GM12878 (cell line): ENCODE data around the gene CLPSL1. TPM values are rescaled to one million over a fixed set of nuclear protein-coding genes. Genes with fewer than 3 reads are reported as not detected.

Source experiments
- ASH2L ChIP-seq: fragments of 300-600, 200-600 bp; sonication (generic); IDR thresholded peaks from 2 replicates; pipeline ENCODE4 v1.6.1; 2017; ENCODE audit warnings: low read depth, mild to moderate bottlenecking, borderline replicate concordance
- ATF3 ChIP-seq: IDR thresholded peaks from 2 replicates; pipeline ENCODE4 v1.6.1; 2011; ENCODE audit warnings: low read depth, mild to moderate bottlenecking, low read length, moderate library complexity, borderline replicate concordance; ENCODE audit errors: extremely low read depth
- BCL11A ChIP-seq: IDR thresholded peaks from 2 replicates; pipeline ENCODE4 v1.6.1; 2011; ENCODE audit warnings: low read depth, low read length
- BRCA1 ChIP-seq: IDR thresholded peaks from 2 replicates; pipeline ENCODE4 v1.6.1; 2011; ENCODE audit warnings: low read depth, low read length, improper control_type of control experiment
- FOS ChIP-seq: IDR thresholded peaks from 3 replicates; pipeline ENCODE4 v1.6.1; 2011; ENCODE audit warnings: borderline replicate concordance; ENCODE audit not compliant: insufficient read length; ENCODE audit errors: extremely low read depth
- HDGF ChIP-seq: fragments of 450-650 bp; IDR thresholded peaks from 2 replicates; pipeline ENCODE4 v1.6.1; 2016; ENCODE audit warnings: antibody characterized with exemption
- IKZF1 ChIP-seq: fragments of 450-650 bp; conservative IDR thresholded peaks from 2 replicates; pipeline ENCODE4 v1.6.1; 2017; ENCODE audit warnings: antibody characterized with exemption, mild to moderate bottlenecking
- IRF5 ChIP-seq: fragments of 450-650 bp; IDR thresholded peaks from 2 replicates; pipeline ENCODE4 v1.6.1; 2017; ENCODE audit warnings: borderline replicate concordance
- KAT2A ChIP-seq: conservative IDR thresholded peaks from 2 replicates; pipeline ENCODE4 v1.6.1; 2011; ENCODE audit warnings: low read depth, low read length; ENCODE audit not compliant: control insufficient read depth
- MLLT1 ChIP-seq: fragments of 450-650 bp; IDR thresholded peaks from 2 replicates; pipeline ENCODE4 v1.6.1; 2016; ENCODE audit warnings: mild to moderate bottlenecking
- MYB ChIP-seq: fragments of 150-350 bp; IDR thresholded peaks from 2 replicates; pipeline ENCODE4 v1.6.1; 2014; ENCODE audit warnings: mild to moderate bottlenecking, low read depth, low read length, borderline replicate concordance
- NR2C1 ChIP-seq: fragments of 450-650 bp; IDR thresholded peaks from 2 replicates; pipeline ENCODE4 v1.6.1; 2017; ENCODE audit warnings: antibody characterized with exemption, mild to moderate bottlenecking, moderate library complexity
- POLR2AphosphoS5 ChIP-seq: IDR thresholded peaks from 2 replicates; pipeline ENCODE4 v1.6.1; 2011; ENCODE audit warnings: mild to moderate bottlenecking, low read length, inconsistent platforms
- SIN3A ChIP-seq: IDR thresholded peaks from 2 replicates; pipeline ENCODE4 v1.6.1; 2012; ENCODE audit warnings: low read depth, low read length, improper control_type of control experiment
- SMAD5 ChIP-seq: IDR thresholded peaks from 2 replicates; pipeline ENCODE4 v1.6.1; 2016; ENCODE audit warnings: antibody characterized with exemption, low read depth
- SMARCA5 ChIP-seq: fragments of 450-650 bp; IDR thresholded peaks from 2 replicates; pipeline ENCODE4 v1.6.1; 2017; ENCODE audit warnings: mild to moderate bottlenecking
- SPI1 ChIP-seq: IDR thresholded peaks from 2 replicates; pipeline ENCODE4 v1.6.1; 2011; ENCODE audit warnings: low read depth, mild to moderate bottlenecking, low read length, moderate library complexity, borderline replicate concordance; ENCODE audit not compliant: insufficient read depth
- STAT3 ChIP-seq: IDR thresholded peaks from 2 replicates; pipeline ENCODE4 v1.6.1; 2011; ENCODE audit warnings: low read depth, low read length, improper control_type of control experiment
- TBL1XR1 ChIP-seq: IDR thresholded peaks from 2 replicates; pipeline ENCODE4 v1.6.1; 2012; ENCODE audit warnings: low read depth, low read length, improper control_type of control experiment
- YY1 ChIP-seq: IDR thresholded peaks from 2 replicates; pipeline ENCODE4 v1.6.1; 2011; ENCODE audit warnings: low read depth, mild to moderate bottlenecking, low read length
- ZBTB11 ChIP-seq: fragments of 450-650 bp; formaldehyde crosslinking; IDR thresholded peaks from 2 replicates; pipeline ENCODE4 v1.5.0; 2022; ENCODE audit warnings: mild to moderate bottlenecking, missing genetic modification characterization
- ZNF217 ChIP-seq: fragments of 450-650 bp; IDR thresholded peaks from 2 replicates; pipeline ENCODE4 v1.6.1; 2017; ENCODE audit warnings: antibody characterized with exemption, mild to moderate bottlenecking
- ZSCAN29 ChIP-seq: fragments of 450-650 bp; IDR thresholded peaks from 2 replicates; pipeline ENCODE4 v1.6.1; 2017; ENCODE audit warnings: mild to moderate bottlenecking, moderate library complexity
- polyA plus RNA-seq, 11 experiments: library from polyadenylated mRNA; depleted of rRNA in 4 of 11; unstranded in 6 of 11; stranded (reverse) in 5 of 11; fragments of >200 nt; fragmentation: Nextera tagmentation in 4 of 11; fragmentation: Illumina TruSeq in 1 of 11; extraction: Ambion mirVana in 4 of 11; extraction: Trizol in 1 of 11; gene quantifications; 1 replicate in 1 of 11; 2 replicates in 10 of 11; pipeline versions ENCODE4 v1.2.1 to v1.2.3, GENCODE V29; 2011 to 2016; ENCODE audit warnings: inconsistent platforms in 2 of 11, missing spikeins in 2 of 11, low read depth in 1 of 11
- total RNA-seq, 4 experiments: library from RNA; depleted of rRNA in 3 of 4; stranded (reverse); fragments of >200 nt in 3 of 4; fragmentation: Illumina TruSeq in 1 of 4; extraction: Trizol in 1 of 4; gene quantifications; 2 replicates each; pipeline versions ENCODE4 v1.2.1 to v1.2.3, GENCODE V29; 2013 to 2021
- TF ChIP-seq, protein P1 (sequence below): IDR thresholded peaks from 2 replicates; pipeline ENCODE4 v1.6.1; 2011; ENCODE audit warnings: borderline replicate concordance, low read depth, mild to moderate bottlenecking, moderate library complexity, mixed read lengths, low read length; ENCODE audit not compliant: insufficient read depth; ENCODE audit errors: extremely low read length

CLPSL1 gene
- total and polyA plus RNA-seq, 10 of the 15 experiments (the other 5 are each of a cell fraction or from before 2014, with no cell fraction given) = not detected

DNA sequence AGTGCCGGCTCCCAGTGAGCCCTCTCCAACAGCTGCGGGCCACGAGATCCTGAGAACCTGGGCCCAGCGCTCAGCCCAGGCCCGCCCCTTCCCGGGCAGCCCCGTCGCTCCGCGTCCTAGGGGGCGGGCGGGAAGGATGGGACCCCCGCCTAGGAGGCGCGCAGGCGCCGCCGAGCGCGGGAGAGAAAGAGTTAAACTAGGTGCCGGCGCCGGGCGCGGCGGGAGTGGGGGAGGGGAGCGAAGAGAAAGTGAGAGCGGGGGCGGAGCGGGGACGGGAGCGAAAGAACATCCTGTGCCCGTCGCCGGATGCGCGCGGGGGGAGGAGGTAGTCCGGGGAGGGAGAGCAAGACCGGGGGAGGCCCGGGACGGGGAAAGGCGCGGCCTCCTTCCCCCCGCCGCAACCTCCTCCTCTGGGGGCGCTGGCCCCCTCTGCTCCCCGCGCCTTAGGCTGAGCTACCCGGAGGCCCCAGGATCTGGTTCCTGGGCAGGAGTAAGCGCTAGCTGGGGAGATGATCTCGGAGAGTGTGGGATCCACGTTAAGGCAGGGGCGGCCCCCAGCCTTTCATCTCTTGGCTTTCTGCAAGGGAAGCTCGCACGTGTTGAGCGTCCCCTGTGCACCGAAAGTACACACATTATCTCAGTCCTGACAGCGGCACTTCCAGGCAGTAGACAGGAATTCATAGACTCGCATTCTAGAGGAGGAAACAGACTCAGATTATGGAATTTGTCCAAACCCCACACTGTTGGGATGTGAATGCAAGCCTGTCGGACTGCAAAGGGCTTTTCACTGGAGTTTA lies 48.9 kb upstream of the CLPSL1 start (continued):
- TF ChIP-seq MLLT1 (peak; percentile 69; the same call in 1 of the 2 replicates), SMARCA5 (0 out of 2 replicates have a peak, but pooled peaks have one; percentile 45), NR2C1 (no peak), HDGF (no peak), ZSCAN29 (no peak), ASH2L (0 out of 2 replicates have a peak, but pooled peaks have one; percentile 91), ATF3 (no peak), SIN3A (no peak), ZBTB11 (no peak), KAT2A (no peak), ZNF217 (no peak), TBL1XR1 (peak; percentile 71), STAT3 (no peak), IKZF1 (peak; percentile 96), SPI1 (no peak), FOS (no peak), BRCA1 (no peak), MYB (no peak; the same call in 1 of the 2 replicates), IRF5 (no peak), SMAD5 (no peak; the same call in 1 of the 2 replicates), BCL11A (no peak; the same call in 1 of the 2 replicates), POLR2AphosphoS5 (peak; percentile 55; the same call in 1 of the 2 replicates), YY1 (peak; percentile 37; the same call in 1 of the 2 replicates)
- TF ChIP-seq, protein P1, sequence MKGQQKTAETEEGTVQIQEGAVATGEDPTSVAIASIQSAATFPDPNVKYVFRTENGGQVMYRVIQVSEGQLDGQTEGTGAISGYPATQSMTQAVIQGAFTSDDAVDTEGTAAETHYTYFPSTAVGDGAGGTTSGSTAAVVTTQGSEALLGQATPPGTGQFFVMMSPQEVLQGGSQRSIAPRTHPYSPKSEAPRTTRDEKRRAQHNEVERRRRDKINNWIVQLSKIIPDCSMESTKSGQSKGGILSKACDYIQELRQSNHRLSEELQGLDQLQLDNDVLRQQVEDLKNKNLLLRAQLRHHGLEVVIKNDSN = no peak
